GM19395 (cell line): Measurements from ENCODE around the gene TLE7.

ENCODE experiments used
- ATAC-seq: cut with Tn5 transposase; IDR thresholded peaks from one replicate; pipeline ENCODE4 v1.9.1; 2021; ENCODE audit warnings: mild to moderate bottlenecking, moderate library complexity; ENCODE audit not compliant: unreplicated experiment

TLE7 gene

DNA sequence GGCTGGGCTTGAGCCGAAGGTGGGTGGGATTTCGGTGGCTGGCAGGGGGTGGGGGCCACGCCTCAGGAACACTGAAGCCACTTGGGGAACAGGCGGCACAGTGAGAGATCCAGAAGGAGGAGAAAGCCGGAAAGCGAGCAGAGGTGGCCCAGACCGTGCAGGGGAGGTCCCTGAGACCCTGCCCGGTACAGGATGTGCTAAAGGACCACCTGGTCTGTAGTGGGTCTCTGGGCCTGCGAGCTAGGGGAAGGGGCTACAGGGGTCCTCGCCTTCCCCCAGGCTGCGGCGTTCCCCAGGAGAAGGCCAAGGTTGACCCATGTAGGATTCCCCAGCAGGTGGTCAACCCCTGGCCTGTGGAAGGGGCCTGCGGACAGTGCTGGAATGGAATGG, at the start of gene TLE7:
TLE7 (minus strand) TSS at position 4 of the 390 bp plus-strand sequence. CDS start 8,730 bp downstream, outside the sequence.
- ATAC-seq = no peak

DNA sequence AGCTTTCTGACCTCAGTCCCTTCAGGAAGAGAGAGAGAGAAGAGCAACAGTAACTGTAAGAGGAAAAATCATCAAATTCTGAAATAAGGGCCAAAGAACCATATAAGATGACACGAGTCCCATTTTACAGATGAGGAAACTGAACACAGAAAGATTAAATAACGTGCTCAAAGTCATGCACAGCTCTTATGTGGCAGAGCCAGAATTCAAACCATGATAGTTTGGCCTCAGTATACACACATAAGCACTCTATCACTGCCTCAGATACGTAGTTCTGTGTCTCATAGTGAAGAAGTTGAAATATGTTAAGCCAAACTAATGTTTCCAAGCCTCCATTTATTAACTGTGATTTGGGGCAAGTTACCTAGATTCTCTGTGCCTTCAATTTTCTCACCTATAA, 49.2 kb upstream of the TLE7 start:
- ATAC-seq = no peak

DNA sequence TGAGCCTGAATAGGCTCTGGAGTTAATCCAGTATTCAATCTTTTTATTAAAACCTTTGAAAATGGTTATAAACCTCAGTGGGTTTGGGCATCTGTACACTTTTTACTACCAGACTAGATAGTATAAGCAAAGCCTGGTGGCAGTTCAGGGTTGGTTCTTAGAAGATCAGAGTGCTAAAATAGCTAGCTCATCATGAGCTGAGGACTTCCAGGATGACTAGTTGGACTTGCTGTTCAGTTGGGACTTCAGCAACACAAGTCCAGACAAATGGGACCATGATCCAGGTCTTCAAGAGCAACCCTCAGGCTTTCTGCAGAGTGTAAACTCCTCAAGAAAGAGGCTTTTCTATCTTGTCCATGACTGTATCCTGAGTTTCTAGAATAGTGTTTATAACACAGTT, 48.5 kb upstream of the TLE7 start:
- no peak for ATAC-seq

DNA sequence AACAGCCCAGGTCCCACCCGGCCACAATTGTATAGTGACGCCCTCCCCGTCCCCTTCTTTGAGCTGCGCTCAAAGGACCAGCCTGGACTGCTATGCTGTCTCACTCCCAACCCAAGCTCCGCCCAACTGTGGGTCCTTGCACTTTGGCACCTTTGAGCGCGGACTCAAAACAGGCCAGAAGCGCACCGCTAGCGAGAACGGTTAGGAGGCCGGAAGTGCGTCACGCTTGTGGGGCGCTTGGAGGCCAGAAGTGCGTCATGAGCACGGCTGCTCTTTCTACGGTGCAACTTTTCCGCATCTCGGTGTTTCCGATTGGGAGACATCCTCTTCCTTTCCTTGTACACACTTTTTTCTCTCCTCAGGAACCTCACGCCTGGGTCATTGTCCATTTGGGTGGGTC, 47.3 kb upstream of the TLE7 start, which contains the start of gene ZNF19:
ZNF19 (minus strand) TSS at position 203 of the 400 bp plus-strand sequence. CDS start 7,210 bp downstream, outside the sequence.
- ATAC-seq = no peak

DNA sequence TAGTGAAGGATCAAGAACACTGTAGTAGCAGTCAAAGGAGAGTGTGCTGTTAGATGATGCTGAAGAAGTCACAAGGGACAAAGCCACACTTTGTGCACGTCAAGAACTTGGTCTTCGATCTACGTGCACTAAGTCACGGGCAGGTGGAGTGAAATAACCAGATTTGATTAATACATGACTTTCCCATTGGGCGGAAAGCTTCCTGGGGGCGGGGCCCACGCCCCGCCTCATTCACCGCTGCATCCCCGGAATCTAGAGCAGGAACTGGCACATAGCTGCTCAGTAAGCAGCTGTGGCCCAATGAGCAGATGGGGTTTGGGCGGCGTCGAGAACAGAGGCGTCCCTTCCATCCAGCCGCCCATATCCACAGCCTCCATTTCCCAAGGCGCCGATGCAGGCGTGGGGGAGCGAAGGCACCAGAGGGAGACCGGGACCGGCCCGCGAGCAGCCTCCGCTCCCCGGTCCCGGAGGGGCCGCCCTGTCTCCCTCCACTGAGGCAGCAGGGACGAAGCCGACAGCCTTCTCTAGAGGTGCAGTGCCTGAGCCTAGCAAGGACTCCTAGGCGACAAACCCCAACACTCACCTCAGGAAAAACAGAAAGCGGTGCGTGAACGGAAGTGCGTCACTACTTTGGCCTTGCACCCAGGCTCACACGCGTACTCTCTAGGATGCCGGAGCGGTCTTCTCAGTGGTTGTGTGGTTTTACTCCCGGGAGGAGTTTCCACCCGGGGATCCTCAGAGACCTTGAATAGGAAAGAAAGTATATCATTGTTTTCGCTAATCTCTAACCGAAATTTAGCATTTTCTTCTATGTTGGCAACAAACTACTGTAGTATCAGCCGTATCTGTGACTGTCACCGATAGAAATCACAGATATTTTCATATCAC, 42.4 kb upstream of the TLE7 start:
- ATAC-seq = peak; percentile 94

DNA sequence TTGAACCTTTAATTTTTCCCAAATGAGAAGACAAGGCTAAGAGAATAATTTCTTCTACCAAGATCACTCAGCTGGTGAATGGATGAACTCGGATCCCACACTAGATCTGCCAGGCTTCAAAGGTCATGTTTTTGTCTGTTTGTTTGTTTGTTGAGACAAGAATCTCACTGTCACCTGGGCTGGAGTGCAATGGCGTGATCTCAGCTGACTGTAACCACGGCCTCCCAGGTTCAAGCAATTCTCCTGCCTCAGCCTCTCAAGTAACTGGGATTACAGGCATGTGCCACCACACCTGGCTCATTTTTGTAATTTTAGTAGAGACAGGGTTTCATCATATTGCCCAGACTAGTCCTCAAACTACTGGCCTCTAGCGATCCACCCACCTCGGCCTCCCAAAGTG, 40.7 kb upstream of the TLE7 start:
- no peak for ATAC-seq

DNA sequence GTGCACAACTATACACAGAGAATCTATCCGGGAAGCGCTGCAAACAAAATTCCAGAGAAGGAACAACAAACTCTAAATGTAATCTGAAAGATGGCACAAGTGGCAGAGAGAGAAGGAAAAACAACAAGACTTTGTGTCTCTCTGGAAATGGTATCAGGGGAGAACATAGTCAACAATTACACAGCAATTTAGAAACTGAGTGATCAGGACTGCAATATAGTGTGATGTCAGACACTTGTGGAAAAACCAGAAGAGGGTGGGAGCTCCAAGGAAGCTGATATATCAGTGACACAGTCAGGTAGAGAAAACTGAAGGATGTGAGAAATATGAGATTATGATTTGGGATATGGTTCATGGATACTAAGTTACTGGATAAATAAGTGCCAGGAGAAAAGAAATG, 39.1 kb upstream of the TLE7 start:
- no peak for ATAC-seq

DNA sequence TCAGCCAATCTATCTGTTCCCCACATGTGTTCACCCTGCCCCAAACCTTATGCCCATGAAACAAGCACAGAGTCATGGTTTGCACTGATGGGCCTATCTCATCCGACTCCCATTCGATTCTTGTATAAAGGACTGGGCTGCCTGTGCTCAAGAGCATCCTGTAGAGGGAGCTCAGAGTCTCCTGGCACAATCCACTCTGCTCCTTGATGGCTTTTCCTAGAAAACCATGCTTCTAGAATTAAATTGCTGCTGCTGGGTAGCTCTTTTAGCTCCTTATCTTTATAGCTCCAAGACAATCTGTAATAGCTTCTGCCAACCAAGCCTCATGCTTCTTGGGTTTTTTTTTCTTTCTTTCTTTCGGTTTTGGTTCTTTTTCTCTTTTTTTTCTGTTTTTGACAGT, 37.6 kb upstream of the TLE7 start:
- no peak for ATAC-seq

DNA sequence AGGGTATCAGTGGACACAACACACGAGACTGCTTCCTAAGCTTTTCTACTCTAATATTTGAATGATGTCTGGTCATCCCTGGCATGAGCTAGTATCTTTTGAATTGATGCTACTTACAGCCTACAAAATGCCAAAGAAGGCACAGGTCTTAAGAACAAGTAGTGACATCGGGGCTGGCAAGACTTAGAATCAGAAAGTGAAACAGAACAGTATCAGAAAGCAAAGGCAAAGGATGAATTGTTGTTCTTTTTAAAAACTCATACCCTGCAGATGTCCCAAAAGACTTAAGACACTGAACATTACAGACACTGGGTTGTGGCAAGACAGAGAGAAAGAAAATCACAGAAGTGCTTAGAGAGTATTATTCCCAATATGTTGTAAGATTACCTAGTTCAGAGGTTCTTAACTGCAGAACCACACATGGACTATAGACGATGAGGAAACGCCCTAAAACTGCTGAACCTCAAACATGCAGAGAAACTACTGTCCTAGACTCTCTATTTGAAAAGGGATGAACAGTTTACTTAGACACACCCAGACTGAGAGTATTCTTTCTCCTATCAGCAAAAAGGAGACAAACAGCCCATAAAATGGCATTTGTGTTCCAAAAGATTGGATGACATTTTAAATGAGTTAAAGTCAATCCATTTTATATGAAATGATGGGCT, 34.7 kb upstream of the TLE7 start:
- ATAC-seq = peak; percentile 59

DNA sequence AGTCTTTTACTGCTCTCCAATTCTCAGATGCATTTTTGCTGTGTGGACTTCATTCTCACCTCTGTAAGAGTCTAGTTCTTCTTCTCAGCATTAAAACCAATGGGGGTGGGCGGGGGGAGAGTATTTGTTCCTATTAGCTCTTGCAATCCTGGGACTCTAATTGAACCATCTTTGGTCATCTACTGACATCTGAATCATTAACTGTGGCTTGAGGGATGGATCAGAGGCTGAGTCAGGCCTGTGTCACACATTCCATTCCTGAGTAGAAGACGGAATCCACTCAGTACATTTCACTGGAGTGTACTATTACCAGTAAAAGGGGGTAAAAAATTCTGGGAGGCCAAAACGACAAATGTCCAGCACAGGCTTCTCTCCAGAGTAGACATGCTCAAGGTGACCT, 33.0 kb upstream of the TLE7 start:
- ATAC-seq = no peak

DNA sequence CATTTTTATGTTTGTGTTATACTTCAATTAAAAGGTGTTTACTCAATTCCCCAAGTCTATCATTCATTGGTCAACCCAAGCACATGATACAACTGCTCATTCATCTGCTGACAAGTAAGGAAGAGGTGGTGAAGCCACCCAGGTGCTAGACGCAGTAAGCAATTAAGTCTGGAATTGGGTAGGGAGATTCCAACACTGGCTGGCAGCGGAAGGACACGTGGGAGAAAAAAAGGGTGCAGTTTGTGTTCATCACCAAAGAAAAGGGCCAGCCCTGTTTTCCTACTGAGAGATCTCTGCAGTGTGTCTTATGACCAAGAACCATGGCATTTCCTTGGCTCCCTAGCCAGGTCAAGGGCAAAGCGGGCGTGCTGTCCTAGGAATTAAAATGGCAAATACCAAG, 32.0 kb upstream of the TLE7 start:
- ATAC-seq = no peak

DNA sequence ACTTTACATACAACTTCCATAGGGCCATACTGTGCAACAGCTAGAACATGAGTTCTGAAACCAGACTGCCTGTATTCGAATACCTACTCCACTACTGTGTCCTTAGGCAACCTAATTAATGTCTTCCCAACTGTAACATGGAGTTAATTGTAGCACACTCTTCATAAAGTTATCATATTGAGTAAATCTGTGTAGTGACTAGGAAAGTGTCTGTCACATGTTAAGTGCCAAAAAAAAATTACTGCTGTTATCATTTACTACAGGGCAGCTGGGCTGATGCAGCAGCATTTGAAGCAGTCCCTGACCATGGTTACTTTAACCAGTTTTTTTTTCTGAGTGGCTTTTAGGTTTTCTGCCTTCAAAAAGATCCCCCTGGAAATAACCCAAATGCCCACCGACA, 31.1 kb upstream of the TLE7 start:
- ATAC-seq = no peak

DNA sequence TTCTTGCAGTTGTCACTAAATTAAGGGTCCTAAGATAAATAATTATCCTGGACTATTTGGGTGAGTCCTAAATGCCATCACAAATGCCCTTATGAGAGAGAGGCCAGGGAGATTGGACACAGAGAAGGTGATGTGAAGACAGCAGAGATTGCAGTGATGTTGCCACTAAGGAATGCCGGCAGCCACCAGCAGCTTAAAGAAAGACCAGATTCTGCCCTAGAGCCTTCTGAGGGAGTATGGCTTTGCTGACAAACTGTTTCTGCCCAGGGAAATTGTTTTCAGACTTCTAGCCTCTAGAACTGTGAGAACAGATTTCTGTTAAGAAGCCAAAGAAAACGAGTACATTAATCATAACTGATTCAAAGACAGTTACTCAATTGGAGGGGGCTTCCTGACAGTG, 30.2 kb upstream of the TLE7 start:
- no peak for ATAC-seq

DNA sequence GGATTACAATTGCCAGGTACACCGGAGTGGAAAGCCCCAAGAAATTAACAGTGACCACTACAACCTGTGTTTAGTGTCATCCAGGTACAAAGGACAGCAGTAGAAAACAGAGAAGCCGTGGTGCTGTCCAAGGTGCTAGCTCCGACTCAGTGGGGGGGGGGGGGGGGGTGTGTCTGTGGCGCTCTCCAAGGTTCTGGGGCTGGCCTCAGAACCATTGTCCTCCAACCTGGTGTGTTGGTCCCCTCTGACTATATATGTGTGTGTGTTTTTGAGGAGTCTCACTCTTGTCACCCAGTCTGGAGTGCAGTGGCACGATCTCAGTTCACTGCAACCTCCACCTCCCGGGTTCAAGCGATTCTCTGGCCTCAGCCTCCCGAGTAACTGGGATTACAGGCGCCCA, 26.0 kb upstream of the TLE7 start:
- ATAC-seq = no peak

DNA sequence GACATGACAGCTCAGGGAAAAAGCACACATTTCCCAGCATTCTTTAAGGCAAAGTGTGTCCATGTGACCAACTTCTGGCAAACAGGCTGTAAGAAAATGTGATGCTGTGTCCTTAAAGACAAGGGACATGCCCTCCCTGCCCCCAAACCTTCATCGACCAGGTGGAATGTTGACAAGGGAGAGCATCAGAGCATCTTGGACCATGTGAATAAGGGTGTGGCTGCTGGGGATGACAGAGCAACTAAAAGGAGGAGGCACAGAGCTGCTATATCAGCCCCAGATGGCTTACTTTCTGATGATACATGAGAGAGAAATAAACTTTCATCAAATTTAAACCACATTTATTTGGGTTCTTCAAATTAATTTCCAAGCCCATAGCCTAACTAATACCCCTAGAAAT, 22.4 kb upstream of the TLE7 start:
- ATAC-seq = no peak

DNA sequence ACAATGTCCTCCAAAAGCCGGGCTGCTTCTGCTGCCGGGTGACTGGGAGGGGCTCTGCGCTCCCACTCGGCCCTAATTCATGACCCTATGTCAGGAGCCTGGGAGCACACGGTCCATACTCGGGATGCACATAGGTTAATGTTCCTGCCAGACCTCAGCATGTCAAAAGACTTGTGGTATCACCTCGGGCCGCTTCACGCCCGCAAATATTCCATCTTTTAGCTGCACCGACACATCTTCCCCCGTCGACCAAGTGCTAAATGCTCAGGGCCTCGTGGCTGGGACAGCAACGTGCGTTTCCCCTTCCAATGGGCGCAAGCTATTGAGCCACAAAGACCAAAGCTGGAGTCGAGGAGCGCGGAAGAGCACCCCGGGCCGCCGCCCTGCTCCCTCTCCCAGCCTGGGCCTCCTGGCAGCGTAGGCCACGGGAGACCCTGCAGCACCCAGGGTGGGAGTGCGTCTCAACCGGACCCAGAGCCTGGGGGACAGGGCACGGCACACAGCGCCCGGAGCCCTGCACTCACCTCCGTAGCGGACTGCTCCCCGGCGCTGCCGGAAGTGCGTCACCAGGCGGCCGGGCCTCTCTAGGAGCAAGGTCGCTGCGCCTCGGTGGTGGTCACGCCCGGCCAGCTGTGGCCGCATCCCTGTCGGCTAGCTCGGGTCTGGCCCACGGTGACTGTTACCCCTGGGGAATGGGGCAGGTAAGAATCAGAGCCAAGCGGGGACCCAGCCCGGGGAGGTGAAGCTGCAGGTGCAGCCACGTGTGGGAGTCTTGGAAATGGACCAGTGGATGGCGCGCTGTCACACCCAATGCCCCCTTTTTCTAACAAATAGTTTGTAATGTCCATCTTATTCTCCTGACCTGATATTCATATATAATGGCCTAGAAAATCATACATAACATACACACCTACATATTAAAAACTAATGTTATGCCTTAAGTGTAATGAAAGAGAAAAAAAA, 20.1 kb upstream of the TLE7 start, which contains the start of gene ZNF23:
ZNF23 (minus strand) TSS at position 562 of the 963 bp plus-strand sequence. CDS start 5,451 bp downstream, outside the sequence.
- peak; percentile 94 for ATAC-seq

DNA sequence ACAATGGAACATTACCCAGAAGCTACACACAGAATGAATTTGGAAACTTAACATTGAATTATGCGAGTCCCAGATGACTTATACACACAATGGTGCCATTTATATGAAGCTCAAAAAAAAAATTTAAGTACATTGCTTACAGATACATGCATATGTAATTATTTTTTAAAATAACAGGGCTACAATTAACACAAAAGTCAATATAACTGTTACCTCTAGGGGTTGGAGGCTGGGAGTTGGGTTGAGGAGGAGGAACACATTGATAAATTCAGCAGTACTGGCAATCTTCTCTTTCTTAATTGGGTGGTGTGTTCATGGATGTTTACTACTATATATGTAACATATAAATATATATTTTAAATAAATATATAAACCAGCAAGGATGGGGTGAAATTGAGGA, 19.1 kb upstream of the TLE7 start:
- ATAC-seq = no peak

DNA sequence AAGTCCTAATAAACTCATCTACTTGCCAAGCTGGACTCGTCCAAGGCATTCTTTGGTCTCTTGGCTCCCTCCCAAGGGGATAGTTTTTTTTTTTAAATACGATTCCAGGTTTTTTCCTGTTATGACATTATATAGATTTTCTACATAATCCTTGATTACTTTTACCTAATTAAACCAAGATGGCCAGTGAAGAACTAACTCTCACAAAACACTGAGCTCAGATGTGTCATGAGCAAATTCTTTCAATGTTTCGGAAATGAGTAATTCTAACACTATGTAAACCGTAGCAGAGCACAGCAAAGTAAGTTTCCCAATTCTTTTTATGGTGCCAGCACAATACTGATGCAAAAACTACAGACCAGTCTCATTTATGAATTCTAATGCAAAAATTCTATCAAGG, 18.4 kb upstream of the TLE7 start:
- no peak for ATAC-seq

DNA sequence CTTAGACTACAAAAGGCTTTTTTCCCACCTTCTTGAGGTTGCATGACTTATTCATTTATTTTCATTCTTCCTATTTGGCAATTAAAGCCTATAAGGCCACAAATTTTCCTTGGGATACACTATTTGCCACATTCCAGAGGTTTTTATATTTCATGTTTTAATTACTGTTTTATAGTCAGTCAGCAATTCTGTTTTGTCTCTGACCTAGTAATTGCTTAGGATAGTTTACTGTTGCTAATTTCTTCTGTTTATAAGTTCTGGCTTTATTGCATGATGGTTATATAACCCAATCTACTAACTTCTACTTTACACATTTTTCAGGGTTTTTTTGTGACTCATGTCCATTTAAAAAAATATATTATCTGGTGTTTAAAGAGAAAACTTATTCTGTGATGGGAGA, 17.7 kb upstream of the TLE7 start:
- ATAC-seq = no peak

DNA sequence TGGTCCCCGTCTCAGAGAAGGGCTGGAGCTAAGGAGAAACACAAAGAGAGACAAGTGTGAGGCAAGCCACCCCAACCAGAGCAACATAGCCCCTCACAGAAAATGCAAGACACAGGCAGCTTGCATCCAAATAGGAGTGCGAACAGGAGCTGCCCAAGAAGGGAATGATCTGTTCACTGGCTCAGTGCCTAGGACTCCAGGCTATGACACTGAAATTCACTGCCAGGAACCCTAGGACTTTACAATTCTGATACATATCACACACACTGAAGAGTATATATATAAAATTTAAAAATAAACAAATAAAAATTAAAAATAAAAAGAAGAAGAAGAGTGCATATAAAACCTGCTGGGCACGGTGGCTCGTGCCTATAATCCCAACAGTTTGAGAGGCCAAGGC, 14.9 kb upstream of the TLE7 start:
- no peak for ATAC-seq

DNA sequence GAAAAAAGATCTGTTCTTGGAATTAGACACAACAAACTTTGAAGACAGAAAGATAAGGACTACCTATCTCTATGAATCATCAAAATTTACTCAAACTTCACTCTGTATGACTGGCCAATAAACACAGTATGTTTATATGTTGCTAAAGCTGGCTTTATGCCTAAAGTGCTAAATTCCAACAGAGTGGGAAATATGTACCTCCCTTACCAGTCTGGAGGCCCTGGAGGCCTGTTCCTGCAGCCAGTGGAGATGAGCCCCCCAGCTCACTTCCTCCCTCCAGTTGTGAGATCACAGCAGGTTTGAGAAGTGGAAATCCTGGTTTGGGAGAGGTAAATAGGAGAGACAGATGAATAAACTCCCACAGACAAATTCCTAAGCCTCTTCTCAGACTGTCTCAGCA, 11.2 kb upstream of the TLE7 start:
- no peak for ATAC-seq
